ENCODE results near the gene SETD7. TPM values are rescaled to one million over a fixed set of nuclear protein-coding genes. Genes with fewer than 3 reads are reported as not detected.

Gene SETD7
- total and polyA plus RNA-seq, 2 of the 4 experiments (the other 2 are of a cell fraction): 17.0 to 46.6 TPM

DNA sequence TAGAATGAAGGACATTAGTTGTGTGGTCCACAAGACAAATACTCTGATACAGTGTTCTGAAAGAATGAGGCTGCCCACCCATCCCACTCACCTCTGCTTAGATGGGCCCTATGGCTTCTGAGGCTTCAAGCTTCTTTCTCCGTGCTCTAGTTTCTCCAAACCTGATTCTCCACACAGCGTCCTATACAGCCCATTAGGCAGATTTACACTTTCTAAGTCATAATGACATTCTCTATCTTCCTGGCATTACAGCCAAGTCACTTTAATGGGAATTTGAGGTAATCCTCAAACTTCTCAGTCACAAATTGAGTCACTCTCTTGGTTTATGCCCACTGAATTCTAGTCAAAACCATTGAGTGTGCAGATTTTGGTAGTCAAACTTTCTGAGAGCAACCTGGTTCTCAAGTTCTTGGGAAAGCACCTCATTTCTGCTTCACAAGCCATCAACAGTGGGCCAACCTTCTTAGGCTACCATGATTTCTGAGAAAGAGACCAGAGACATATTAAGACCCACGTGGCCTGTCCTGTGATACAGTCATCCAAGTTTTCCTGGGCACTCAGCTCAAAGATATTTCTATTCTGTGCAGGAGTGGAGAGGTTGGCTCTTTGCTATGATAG is 6.2 kb upstream of the SETD7 start:
- Histone ChIP-seq H2BK15ac (ENCODE audit: low read depth, low read length) (no peak overlapping the region), H3K4me2 (ENCODE audit: low read depth, low read length) (no peak overlapping the region), H2BK120ac (ENCODE audit: low read depth, low read length) (no peak overlapping the region), H3K14ac (replicated peaks; ENCODE audit: low read depth, low read length) (no peak overlapping the region), H4K8ac (ENCODE audit: low read depth in 2 of 2, low read length in 2 of 2) (no peak overlapping the region), H2BK20ac (ENCODE audit: low read depth, low read length) (no peak overlapping the region), H3K9ac (ENCODE audit: low read depth, low read length) (no peak overlapping the region), H3K27me3 (ENCODE audit: control insufficient read depth, insufficient read depth, low read length) (peaks cover 20% of the 10 kb centered on the region), H3K4ac (ENCODE audit: low read depth, low read length) (no peak overlapping the region), H2AK9ac (replicated peaks; ENCODE audit: low read depth, low read length, poor library complexity) (no peak overlapping the region), H2BK5ac (ENCODE audit: low read depth, low read length, poor library complexity, severe bottlenecking) (no peak overlapping the region), H3K9me3 (ENCODE audit: control insufficient read depth, insufficient read depth, low read length) (no peaks in the 10 kb centered on the region), H3K4me3 (ENCODE audit: insufficient read depth, low read depth, low read length) (no peak overlapping the region), H4K5ac (ENCODE audit: low read depth, low read length) (no peak overlapping the region), H3K4me1 (ENCODE audit: control insufficient read depth, insufficient read depth, low read length) (peaks cover 2% of the 10 kb centered on the region), H3K9me1 (ENCODE audit: insufficient read depth, low read length) (peaks cover 2% of the 10 kb centered on the region; the same call in 1 of the 2 replicates), H3K18ac (ENCODE audit: low read depth, low read length) (no peak overlapping the region), H2AK5ac (ENCODE audit: low read depth, low read length) (no peak overlapping the region), H4K20me1 (ENCODE audit: insufficient read depth, low read length) (no peaks in the 10 kb centered on the region), H4K91ac (ENCODE audit: insufficient read depth, low read depth, low read length) (no peak overlapping the region), H3K27ac (ENCODE audit: insufficient read depth, low read length) (no peak overlapping the region), H3K23ac (ENCODE audit: low read depth, low read length) (no peak overlapping the region), H2AFZ (replicated peaks; ENCODE audit: low read length, poor library complexity) (no peak overlapping the region), H3K36me3 (ENCODE audit: control insufficient read depth, insufficient read depth, low read length) (no peaks in the 10 kb centered on the region), H3K56ac (ENCODE audit: extremely low read depth, insufficient read depth, low read length) (no peak overlapping the region), H3K79me1 (ENCODE audit: low read depth in 1 of 2, low read length in 2 of 2) (no peaks in the 10 kb centered on the region)
- no TSS peak for BruUV-seq (replicated peaks)
- WGBS, 2 experiments (ENCODE audit: extremely low coverage in 2 of 2, insufficient read length in 1 of 2): 100% methylated on average over 1 of the region's 3 CpGs; no CpG with 5 or more reads in 1 of the 2 experiments
- dilution Hi-C loops (cut with HindIII; ENCODE audit: low sequenced_read_pairs, unreplicated experiment) (no loop called here), intact Hi-C loops (cut with micrococcal nuclease) (loop anchor here (10.0 kb wide), 1 partner anchor 357 kb away; no protein-coding TSS in a partner anchor), in situ Hi-C loops (cut with MboI; ENCODE audit: low sequenced_read_pairs) (no loop called here)
- ChIA-PET CTCF (interaction anchor here (0.6 kb wide), 1 partner anchor 38 kb away, joined by 3 read pairs; no protein-coding TSS in a partner anchor), POLR2A (ENCODE audit: unreplicated experiment) (no interaction called here)
- ATAC-seq (ENCODE audit: low read depth) (no peak), DNase-seq (no peak)
- TF ChIP-seq CHD1 (IDR thresholded peaks at IDR 0.05; ENCODE audit: low read depth, low read length): no peak
- TF ChIP-seq POLR2A (IDR thresholded peaks at IDR 0.05; ENCODE audit: low read depth, low read length): no peak
- TF ChIP-seq RAD21 (IDR thresholded peaks at IDR 0.05; ENCODE audit: low read length): no peak
- no peak for TF ChIP-seq MAZ (IDR thresholded peaks at IDR 0.05; ENCODE audit: borderline replicate concordance, low read depth, low read length)
- TF ChIP-seq RFX5 (IDR thresholded peaks at IDR 0.05; ENCODE audit: low read depth, low read length): no peak
- no peak for TF ChIP-seq MAFK (IDR thresholded peaks at IDR 0.05; ENCODE audit: low read depth, low read length)
- TF ChIP-seq, protein P1, sequence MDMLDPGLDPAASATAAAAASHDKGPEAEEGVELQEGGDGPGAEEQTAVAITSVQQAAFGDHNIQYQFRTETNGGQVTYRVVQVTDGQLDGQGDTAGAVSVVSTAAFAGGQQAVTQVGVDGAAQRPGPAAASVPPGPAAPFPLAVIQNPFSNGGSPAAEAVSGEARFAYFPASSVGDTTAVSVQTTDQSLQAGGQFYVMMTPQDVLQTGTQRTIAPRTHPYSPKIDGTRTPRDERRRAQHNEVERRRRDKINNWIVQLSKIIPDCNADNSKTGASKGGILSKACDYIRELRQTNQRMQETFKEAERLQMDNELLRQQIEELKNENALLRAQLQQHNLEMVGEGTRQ (IDR thresholded peaks at IDR 0.05; ENCODE audit: low read depth, low read length): no peak
- no peak for TF ChIP-seq CTCF (conservative IDR thresholded peaks at IDR 0.05; ENCODE audit: low read depth, low read length)
- no peak for TF ChIP-seq CEBPB (IDR thresholded peaks at IDR 0.05; ENCODE audit: low read depth, low read length)
- TF ChIP-seq RCOR1 (IDR thresholded peaks at IDR 0.05; ENCODE audit: insufficient replicate concordance, low read length): no peak
